HepG2 (cell line): ENCODE data around the gene SLC29A1. TPM values are rescaled to one million over a fixed set of nuclear protein-coding genes. Genes with fewer than 3 reads are reported as not detected.

Experiments used
- CEBPG ChIP-seq: IDR thresholded peaks from 2 replicates; pipeline ENCODE4 v1.6.1; 2016
- CHCHD3 ChIP-seq: sonication (generic); formaldehyde crosslinking; IDR thresholded peaks from 2 replicates; pipeline ENCODE4 v1.8.0; 2022; ENCODE audit warnings: mild to moderate bottlenecking, missing genetic modification reagents, moderate library complexity
- CSRNP2 ChIP-seq: sonication (generic); formaldehyde crosslinking; conservative IDR thresholded peaks from 2 replicates; pipeline ENCODE4 v1.8.0; 2022; ENCODE audit warnings: low read depth, missing genetic modification reagents
- DDIT3 ChIP-seq: sonication (generic); formaldehyde crosslinking; IDR thresholded peaks from 2 replicates; pipeline ENCODE4 v1.4.0; 2020; ENCODE audit warnings: mild to moderate bottlenecking, missing genetic modification reagents
- FOXA3 ChIP-seq: IDR thresholded peaks from 2 replicates; pipeline ENCODE4 v1.6.1; 2016; ENCODE audit warnings: missing genetic modification reagents, missing compliant biosample characterization
- JARID2 ChIP-seq: sonication (generic); formaldehyde crosslinking; IDR thresholded peaks from 2 replicates; pipeline ENCODE4 v1.8.1; 2023; ENCODE audit warnings: missing genetic modification reagents, inconsistent platforms; ENCODE audit not compliant: insufficient replicate concordance
- KDM5B ChIP-seq: sonication (generic); formaldehyde crosslinking; IDR thresholded peaks from 2 replicates; pipeline ENCODE4 v1.4.0; 2020; ENCODE audit warnings: missing genetic modification reagents, mild to moderate bottlenecking, borderline replicate concordance
- NFE2L1 ChIP-seq: sonication (generic); formaldehyde crosslinking; IDR thresholded peaks from 2 replicates; pipeline ENCODE4 v1.4.0; 2020; ENCODE audit warnings: missing genetic modification reagents, mild to moderate bottlenecking, borderline replicate concordance
- RAD21 ChIP-seq: fragments of 450-650 bp; formaldehyde crosslinking; IDR thresholded peaks from 2 replicates; pipeline ENCODE4 v1.5.0; 2020; ENCODE audit warnings: mild to moderate bottlenecking
- RBM22 ChIP-seq: fragments of 200-400 bp; formaldehyde crosslinking; optimal IDR thresholded peaks from 2 replicates; pipeline ENCODE3; 2017; ENCODE audit warnings: mild to moderate bottlenecking, low read length, moderate library complexity
- RFX1 ChIP-seq: fragments of 450-650 bp; IDR thresholded peaks from 2 replicates; pipeline ENCODE4 v1.6.1; 2017
- RNF2 ChIP-seq: fragments of 450-650 bp; conservative IDR thresholded peaks from 2 replicates; pipeline ENCODE4 v1.6.1; 2016; ENCODE audit warnings: low read depth
- SIX1 ChIP-seq: sonication (generic); formaldehyde crosslinking; IDR thresholded peaks from 2 replicates; pipeline ENCODE4 v1.4.0; 2020; ENCODE audit warnings: missing genetic modification reagents, borderline replicate concordance
- UBTF ChIP-seq: sonication (generic); formaldehyde crosslinking; IDR thresholded peaks from 2 replicates; pipeline ENCODE4 v1.4.0; 2020; ENCODE audit warnings: mild to moderate bottlenecking, missing genetic modification reagents
- ZBTB33 ChIP-seq: sonication (generic); formaldehyde crosslinking; IDR thresholded peaks from 2 replicates; pipeline ENCODE4 v1.4.0; 2020; ENCODE audit warnings: missing genetic modification reagents
- ZNF136 ChIP-seq: sonication (generic); formaldehyde crosslinking; IDR thresholded peaks from 2 replicates; pipeline ENCODE4 v1.8.1; 2022; ENCODE audit warnings: low read depth, mild to moderate bottlenecking, moderate library complexity, missing genetic modification reagents
- ZNF225 ChIP-seq: sonication (generic); formaldehyde crosslinking; IDR thresholded peaks from 2 replicates; pipeline ENCODE4 v1.4.0; 2020; ENCODE audit warnings: mild to moderate bottlenecking, missing genetic modification reagents
- ZNF282 ChIP-seq: fragments of 450-650 bp; IDR thresholded peaks from 2 replicates; pipeline ENCODE4 v1.6.1; 2018; ENCODE audit not compliant: partially characterized antibody
- ZNF512 ChIP-seq: sonication (generic); formaldehyde crosslinking; IDR thresholded peaks from 2 replicates; pipeline ENCODE4 v1.4.0; 2020; ENCODE audit warnings: mild to moderate bottlenecking, missing genetic modification reagents
- ZNF547 ChIP-seq: sonication (generic); formaldehyde crosslinking; IDR thresholded peaks from 2 replicates; pipeline ENCODE4 v1.5.1; 2020; ENCODE audit warnings: mild to moderate bottlenecking, missing genetic modification reagents
- ZNF629 ChIP-seq: sonication (generic); formaldehyde crosslinking; conservative IDR thresholded peaks from 2 replicates; pipeline ENCODE4 v1.5.0; 2020; ENCODE audit warnings: missing genetic modification reagents
- ZNF670 ChIP-seq: sonication (generic); formaldehyde crosslinking; IDR thresholded peaks from 2 replicates; pipeline ENCODE4 v1.8.0; 2022; ENCODE audit warnings: mild to moderate bottlenecking, missing genetic modification reagents, borderline replicate concordance
- polyA plus RNA-seq, 8 experiments: library from polyadenylated mRNA; depleted of rRNA in 3 of 8; stranded (reverse) in 7 of 8; unstranded in 1 of 8; fragments of >200 nt; fragmentation: Illumina TruSeq in 4 of 8; extraction: Trizol in 4 of 8; gene quantifications; 2 replicates each; pipeline versions ENCODE4 v1.2.1 to v1.2.3, GENCODE V29; 2011 to 2016; ENCODE audit warnings: low read depth in 4 of 8, missing spikeins in 1 of 8, mixed read lengths in 1 of 8; ENCODE audit not compliant: insufficient read depth in 1 of 8
- total RNA-seq, 5 experiments: library from RNA; depleted of rRNA; stranded (reverse); fragments of >200 nt; fragmentation: Illumina TruSeq; extraction: Trizol; gene quantifications; 2 replicates each; pipeline ENCODE4 v1.2.3, GENCODE V29; 2016; ENCODE audit warnings: low read depth in 1 of 5

The SLC29A1 gene
- total and polyA plus RNA-seq, 2 of the 13 experiments (the other 11 are each of a cell fraction or from before 2014, with no cell fraction given), result 43.2 to 106 TPM

- peak; percentile 29; the same call in 1 of the 2 replicates for TF ChIP-seq RAD21 (CRISPR knock-in tag)
- TF ChIP-seq SIX1 (CRISPR knock-in tag), result no peak
- peak; percentile 47; the same call in 1 of the 2 replicates for TF ChIP-seq ZNF629 (CRISPR knock-in tag)
- peak; percentile 97 for TF ChIP-seq ZNF547 (CRISPR knock-in tag)
- TF ChIP-seq CEBPG (CRISPR knock-in tag), result peak; percentile 14; the same call in 1 of the 2 replicates
- no peak; the same call in 1 of the 2 replicates for TF ChIP-seq ZBTB33 (CRISPR knock-in tag)
- no peak for TF ChIP-seq RFX1
- TF ChIP-seq RBM22, result no peak
- TF ChIP-seq UBTF, result peak; percentile 79
- no peak for TF ChIP-seq RNF2
- no peak for TF ChIP-seq ZNF512 (CRISPR knock-in tag)
- TF ChIP-seq CHCHD3 (CRISPR knock-in tag), result peak; percentile 78; the same call in 1 of the 2 replicates
- peak; percentile 35 for TF ChIP-seq JARID2 (CRISPR knock-in tag)
- no peak for TF ChIP-seq DDIT3 (CRISPR knock-in tag)
- peak; percentile 91 for TF ChIP-seq NFE2L1 (CRISPR knock-in tag)
- 0 out of 2 replicates have a peak, but pooled peaks have one; percentile 7 for TF ChIP-seq CSRNP2 (CRISPR knock-in tag)
- TF ChIP-seq KDM5B (CRISPR knock-in tag), result peak; percentile 84
- TF ChIP-seq ZNF282, result no peak
- TF ChIP-seq ZNF670, result no peak
- TF ChIP-seq ZNF225 (CRISPR knock-in tag), result peak; percentile 46
- TF ChIP-seq ZNF136 (CRISPR knock-in tag), result peak; percentile 99
- TF ChIP-seq FOXA3 (CRISPR knock-in tag), result peak; percentile 67
These were observed 22.7 kb downstream of the SLC29A1 start (continued) for GRCh38 chr6:44245912-44246662.
